ENCODE measurements around the gene SCN11A.

DNA sequence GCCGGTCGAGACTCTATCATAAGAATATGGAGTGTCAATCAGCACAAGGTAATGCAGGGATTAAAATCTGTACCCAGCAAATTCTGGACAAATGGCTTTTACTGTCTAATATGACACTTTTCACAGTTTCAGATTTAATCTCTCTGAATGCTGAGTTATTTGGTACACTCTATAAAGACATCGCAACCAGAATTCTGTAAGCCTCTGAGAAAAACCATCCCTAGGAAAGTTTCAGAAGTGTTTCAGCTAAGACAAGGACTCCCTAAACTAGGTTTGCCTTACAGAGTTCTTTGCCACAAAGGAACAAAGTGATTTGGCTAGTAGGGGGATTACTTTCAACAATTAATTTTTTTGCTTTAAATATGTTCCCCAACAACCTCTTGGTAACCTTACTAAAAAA lies 11.4 kb upstream of the SCN11A start:
- no peak for TF ChIP-seq ZNF219 (CRISPR knock-in tag; IDR thresholded peaks at IDR 0.05; ENCODE audit: borderline replicate concordance)
- TF ChIP-seq, protein P1, sequence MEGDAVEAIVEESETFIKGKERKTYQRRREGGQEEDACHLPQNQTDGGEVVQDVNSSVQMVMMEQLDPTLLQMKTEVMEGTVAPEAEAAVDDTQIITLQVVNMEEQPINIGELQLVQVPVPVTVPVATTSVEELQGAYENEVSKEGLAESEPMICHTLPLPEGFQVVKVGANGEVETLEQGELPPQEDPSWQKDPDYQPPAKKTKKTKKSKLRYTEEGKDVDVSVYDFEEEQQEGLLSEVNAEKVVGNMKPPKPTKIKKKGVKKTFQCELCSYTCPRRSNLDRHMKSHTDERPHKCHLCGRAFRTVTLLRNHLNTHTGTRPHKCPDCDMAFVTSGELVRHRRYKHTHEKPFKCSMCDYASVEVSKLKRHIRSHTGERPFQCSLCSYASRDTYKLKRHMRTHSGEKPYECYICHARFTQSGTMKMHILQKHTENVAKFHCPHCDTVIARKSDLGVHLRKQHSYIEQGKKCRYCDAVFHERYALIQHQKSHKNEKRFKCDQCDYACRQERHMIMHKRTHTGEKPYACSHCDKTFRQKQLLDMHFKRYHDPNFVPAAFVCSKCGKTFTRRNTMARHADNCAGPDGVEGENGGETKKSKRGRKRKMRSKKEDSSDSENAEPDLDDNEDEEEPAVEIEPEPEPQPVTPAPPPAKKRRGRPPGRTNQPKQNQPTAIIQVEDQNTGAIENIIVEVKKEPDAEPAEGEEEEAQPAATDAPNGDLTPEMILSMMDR (IDR thresholded peaks at IDR 0.05): no peak
- TF ChIP-seq, protein P2, sequence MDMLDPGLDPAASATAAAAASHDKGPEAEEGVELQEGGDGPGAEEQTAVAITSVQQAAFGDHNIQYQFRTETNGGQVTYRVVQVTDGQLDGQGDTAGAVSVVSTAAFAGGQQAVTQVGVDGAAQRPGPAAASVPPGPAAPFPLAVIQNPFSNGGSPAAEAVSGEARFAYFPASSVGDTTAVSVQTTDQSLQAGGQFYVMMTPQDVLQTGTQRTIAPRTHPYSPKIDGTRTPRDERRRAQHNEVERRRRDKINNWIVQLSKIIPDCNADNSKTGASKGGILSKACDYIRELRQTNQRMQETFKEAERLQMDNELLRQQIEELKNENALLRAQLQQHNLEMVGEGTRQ (CRISPR knock-in tag; IDR thresholded peaks at IDR 0.05): no peak

All from WTC11 (cell line).